HG02571 (cell line): ENCODE measurements around the gene SV2B.
"Not testable (repeated sequence)": the region's sequence is repeated elsewhere in the genome, so short reads cannot be mapped to it uniquely, and the experiment has no call there.

Experiments
- ATAC-seq: cut with Tn5 transposase; IDR thresholded peaks from one replicate; pipeline ENCODE4 v1.9.1; 2021; ENCODE audit warnings: mild to moderate bottlenecking, moderate library complexity; ENCODE audit not compliant: unreplicated experiment

Gene SV2B, protein sequence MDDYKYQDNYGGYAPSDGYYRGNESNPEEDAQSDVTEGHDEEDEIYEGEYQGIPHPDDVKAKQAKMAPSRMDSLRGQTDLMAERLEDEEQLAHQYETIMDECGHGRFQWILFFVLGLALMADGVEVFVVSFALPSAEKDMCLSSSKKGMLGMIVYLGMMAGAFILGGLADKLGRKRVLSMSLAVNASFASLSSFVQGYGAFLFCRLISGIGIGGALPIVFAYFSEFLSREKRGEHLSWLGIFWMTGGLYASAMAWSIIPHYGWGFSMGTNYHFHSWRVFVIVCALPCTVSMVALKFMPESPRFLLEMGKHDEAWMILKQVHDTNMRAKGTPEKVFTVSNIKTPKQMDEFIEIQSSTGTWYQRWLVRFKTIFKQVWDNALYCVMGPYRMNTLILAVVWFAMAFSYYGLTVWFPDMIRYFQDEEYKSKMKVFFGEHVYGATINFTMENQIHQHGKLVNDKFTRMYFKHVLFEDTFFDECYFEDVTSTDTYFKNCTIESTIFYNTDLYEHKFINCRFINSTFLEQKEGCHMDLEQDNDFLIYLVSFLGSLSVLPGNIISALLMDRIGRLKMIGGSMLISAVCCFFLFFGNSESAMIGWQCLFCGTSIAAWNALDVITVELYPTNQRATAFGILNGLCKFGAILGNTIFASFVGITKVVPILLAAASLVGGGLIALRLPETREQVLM

DNA sequence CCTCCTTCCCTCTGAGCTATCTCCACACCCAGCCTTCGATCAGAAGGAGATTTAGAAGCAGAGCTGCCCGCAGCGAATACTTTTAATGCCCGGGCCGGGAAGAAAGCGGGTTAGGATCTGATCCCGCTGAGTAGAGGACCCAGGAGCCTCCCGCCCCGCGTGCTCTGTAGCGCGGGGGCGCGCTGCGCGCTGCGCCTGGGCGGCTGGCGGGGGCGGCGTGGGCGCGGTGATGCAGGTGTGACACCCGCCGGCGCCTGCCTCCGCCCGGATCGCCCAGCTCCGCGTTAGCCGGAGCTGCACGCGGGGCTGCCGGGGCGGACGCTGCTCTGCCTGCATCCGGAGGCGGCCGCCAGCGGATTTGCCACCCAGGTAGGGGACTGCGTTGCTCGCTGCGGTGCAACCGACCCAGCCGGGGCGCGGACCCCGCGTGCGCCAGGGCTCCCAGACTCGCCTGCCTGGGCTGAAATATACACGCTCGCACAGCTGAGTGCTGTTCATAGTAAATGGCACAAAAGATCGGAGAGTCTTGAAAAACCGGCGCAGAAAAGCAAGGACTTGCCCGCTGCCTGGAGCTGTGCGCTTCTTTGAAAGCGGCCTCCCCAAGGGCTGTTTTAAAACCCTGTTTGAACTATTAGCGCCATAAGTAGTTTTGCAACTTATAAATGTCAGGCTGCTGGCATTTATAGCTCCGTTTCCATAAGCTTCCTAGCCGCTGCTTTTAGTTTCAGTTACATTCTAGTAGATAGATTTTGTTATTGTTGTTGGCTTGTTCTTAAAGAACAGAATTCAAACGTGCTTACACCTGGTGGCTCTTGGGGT is at the start of gene SV2B:
SV2B (plus strand) TSS at position 263 of the 819 bp plus-strand sequence. CDS start 126,007 bp downstream, outside the sequence.
- peak; percentile 52 for ATAC-seq

DNA sequence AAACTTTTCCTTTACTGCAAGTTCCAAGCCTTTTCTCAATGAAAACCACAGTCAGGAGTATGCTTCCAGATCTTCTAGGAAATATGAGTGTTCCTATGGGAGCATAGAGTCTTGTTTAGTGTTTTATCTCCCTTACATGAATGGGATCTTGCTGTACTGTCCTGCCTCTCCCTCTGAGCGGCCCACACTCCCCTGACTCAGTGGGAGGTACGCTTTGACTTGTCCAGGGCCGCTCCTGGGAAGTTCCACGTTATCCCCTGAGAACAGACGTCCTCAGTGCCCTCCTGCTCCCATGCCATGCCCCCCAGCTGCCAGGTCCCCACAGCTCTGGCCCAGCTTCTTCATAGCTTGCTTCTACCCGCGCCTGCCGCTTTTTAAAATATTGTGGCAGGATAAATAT is 48.8 kb upstream of the SV2B start:
- no peak for ATAC-seq

DNA sequence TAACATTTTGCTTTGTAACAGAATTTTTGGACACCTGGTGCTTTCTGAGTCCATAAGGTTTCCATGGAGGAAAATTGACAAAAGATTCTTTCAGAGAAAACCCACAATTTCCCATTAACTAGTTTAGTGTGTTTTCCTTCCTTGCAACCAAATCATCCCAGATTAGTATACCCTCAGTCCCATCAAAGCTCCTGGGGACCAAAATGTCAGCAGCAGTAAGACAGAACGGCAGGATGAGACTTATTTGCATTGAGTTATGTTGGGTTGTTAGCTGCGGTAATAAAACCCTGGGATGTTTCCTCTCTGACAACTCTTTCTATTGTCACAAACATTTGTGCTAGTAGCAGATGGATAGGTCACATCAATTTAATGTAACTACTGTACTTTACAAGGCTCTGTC is 45.2 kb upstream of the SV2B start:
- no peak for ATAC-seq

DNA sequence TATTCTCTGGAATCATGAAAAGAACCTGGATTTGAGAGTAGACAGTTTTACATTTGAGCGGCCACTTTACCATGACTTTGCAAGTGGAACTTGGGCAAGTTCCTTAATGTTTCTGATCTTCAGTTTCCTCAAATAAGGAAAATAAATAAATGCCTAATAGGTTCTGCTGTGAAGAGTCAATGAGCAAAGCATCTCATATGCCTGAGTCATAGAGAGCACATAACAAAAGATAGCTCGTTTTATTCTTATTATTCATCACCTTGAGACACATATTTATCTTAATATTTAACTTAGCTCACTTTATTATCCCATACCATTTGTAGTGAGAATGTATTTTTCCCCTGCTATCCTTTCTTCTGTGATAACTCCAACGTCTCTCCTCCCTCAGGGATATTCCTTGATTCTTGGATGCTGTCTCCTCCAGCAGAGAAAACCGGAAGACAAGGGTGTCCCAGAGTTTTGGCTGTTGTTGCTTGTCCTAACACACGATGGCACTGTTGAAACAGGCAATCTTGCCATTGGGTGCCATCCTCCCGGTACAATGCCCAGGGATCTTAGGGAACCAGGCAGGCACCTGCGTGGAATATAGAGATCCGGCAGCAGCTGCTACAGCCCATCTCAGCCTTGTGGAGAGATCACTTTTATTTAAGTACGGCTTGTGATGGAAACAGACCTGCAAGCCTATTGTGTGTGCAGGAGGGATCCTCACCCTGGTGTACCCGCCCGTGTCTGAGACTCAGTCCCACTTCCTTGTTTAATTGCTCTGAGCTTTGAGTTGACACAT is 44.3 kb upstream of the SV2B start:
- no peak for ATAC-seq

DNA sequence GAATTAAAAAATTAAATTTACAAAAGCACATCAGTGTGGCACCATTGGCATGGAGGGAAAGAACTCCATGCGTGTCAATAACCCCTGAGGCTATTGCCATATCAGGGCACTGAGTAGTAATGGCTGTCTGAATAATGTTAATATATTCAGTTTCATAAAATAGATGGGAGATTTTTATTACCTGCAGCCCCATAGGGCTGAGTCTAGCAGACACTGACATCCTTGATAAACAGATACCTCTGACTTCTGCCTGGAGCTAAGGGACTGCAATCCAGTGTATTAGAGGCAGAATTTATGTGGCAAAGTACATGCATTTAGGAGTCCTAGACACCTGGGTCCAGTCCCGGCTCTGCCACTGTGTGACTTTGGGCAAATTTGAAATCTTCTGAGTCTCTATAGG is 38.8 kb upstream of the SV2B start:
- ATAC-seq, result no peak

DNA sequence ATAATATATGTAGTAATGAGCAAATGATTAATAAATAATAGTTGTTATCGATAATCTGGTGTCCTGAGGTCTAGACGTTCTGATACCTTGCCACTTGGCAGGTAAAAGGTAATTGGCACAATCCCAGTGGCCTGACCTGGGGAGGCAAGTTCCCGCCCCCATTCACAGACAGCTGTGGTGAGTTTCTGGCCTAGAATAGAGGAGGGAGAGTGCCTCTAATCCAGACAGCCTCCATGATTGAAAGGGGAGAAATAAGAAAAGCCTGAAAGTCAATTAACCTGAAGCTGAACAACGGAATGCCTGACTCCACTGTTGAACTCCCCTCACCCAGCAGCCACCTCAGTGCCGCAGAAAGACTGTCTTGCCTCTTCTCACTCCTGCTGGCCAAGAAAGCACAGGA is 38.1 kb upstream of the SV2B start:
- ATAC-seq, result no peak

DNA sequence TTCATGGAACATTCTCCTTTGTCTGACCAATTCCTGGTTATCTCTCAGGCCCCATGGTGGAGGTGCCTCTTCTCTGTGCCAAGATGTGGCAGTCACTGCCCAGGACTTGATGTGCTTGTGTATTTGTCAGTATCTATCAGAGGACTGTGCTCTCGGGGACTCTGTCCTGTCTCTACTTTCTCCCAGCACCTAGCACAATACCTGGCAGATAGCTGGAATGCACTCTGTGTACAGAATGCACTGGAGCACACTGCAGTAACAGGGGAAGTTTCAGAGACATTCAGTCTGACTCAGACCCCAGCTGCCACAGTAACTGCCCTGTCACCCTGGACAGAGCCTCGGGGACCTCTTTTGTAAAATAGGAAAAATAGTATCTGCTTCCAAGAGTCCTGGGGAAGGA is 34.6 kb upstream of the SV2B start:
- no peak for ATAC-seq

DNA sequence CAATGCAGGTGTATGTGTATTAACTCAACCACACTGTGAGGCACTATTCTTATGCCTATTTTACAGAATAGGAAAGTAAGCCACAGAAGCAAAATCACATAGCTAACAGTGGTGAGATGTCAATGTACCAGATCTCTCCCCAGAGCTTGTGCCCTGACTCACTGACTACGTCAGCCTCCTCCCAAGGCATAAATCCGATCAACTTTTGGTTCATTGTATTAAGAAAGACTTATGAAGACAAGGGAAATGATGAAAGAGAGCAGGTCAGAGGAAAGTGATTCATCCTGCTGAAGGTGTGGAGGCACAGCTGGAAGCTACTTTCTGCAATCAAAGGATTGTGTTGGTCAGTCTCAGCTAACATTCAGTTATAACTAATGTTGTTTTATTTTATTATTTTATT is 33.0 kb upstream of the SV2B start:
- no peak for ATAC-seq

DNA sequence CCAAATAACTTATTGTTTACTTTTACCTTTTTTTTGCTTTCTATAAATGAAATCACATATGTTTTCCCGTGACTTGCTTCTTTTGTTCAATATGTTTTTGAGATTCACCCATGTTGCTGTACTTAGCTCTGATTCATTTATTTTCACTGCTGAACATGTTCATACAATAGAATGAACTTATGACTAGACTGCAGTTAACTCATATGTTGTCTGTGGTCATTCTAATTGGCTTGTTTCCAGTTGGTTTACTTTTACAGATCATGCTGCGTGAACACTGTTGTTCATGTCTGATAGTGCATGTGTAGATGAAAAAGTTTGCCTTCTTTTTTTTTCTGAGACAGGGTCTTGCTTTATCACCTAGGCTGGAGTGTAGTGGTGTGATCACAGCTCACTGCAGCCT is 31.6 kb upstream of the SV2B start:
- no peak for ATAC-seq

DNA sequence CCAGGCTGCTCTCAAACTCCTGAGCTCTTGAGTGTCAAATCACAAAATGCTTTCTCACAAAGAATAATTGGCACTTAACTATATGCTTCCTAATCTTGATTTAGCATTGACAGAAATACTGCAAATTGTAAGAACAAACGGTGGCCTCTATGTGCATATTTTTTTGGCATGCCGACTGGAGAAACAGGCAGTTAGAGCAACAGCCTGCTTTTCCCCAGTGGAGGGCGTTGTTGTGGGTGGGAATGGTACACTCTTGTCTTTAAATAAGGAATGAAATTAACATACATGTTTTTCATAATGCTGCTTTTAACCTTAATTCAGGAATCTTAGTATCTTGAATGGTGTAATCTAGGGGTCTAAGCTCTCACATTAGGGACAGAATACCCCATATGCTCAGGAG is 31.1 kb upstream of the SV2B start:
- no peak for ATAC-seq

DNA sequence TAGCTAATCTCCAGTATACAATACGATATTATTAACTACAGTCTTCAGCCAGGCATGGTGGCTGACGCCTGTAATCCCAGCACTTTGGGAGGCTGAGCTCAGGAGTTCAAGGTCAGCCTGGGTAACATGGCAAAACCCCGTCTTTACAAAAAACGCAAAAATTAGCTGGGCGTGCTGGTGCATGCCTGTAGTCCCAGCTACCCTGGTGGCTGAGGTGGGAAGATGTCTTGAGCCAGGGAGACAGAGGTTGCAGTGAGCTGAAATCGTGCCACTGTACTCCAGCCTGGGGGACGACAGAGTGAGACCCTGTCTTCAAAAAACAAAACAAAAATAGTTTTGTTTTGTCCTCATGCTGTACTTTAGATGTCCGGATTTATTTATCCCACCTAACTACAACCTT is 29.2 kb upstream of the SV2B start:
- ATAC-seq, result no peak

DNA sequence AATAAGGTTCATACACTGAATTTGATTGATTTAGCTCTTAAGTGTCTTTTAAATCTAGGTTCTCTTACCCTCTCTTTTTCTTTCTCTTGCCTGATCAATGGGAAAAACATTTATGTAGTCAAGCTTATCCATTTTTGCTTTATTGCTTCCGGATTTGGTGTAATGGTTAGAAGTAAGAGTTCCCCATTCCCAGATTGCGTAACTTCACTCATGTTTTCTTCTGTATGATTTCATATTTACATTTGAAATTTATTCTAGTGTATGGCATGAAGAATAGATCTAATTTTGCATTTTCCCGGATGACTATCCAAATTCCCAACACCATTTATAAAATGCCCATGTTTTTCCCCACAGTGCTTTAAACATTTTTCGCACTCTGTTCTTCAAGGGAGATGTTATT is 27.9 kb upstream of the SV2B start:
- ATAC-seq, result no peak

DNA sequence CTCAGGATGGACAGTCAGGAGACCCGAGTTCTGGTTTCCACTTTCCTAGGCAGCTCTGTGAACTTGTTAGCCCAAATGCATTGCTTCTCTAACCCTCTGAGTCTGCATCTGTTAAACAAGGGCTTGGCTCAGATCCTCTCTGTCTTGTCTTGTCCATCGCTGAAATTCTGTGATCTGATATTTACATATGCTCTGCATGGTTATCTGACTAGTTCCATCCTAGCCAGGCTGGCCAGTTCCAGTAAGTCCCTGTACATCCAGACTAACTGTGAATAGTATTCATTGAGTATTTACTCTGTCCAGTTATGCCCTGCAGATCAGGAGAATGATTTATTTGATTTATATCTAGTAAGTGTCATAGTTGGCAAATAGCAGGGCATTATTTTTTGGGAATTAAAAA is 27.0 kb upstream of the SV2B start:
- no peak for ATAC-seq

DNA sequence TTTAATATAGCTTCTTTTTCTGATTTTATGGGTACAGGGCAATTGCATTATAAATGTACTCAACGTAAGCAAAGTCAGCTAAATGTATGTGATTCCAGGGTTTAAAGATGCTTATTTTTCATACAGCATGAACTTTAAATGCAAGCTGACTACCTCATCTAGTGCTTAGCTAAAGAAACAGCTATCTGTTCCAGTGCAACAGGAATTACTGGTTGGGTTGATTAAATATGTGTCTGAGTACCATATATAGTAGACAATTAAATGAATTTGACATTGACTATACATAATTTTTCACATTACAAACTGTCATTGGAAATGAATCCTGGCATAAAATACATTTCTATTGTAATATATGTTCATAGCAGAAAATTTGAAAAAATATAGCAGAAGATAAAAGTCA is 26.3 kb upstream of the SV2B start:
- no peak for ATAC-seq

DNA sequence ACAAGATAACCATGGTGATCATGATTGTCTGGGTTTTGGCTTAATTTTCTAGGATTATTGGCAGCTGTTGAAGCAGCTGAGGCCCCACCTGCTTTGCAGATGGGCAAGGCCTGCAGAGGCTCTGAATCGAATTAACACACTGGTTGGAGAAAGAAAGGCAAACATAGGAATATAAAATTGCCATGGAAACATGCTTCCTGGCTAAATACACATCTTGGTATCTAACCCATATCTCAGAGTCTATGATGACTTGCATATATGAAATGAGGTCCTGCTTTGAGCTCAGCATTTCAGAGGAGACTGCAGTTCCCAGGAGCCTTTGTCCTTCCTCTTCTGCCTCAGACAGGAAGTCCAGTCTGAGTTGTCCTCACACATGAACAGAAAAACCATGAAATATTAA is 24.3 kb upstream of the SV2B start:
- ATAC-seq, result no peak

DNA sequence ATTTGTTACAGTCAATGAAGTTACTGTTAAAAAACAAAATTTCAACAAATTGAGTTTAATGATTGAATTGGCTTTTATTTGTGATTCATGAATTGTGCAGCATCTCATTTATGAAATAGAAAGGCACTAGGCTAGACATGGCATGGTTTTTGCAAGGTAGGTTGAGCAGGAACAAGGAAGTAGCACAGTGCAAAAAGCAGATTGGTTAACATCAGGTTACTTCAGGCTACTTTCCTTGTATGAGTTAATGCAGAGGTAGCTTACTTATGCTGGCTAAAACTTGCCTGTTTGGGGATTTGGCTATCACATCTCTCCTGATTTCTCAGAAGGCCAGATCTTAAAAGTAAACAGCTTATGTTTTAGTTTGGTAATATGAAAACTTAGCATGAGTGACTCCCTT is 23.0 kb upstream of the SV2B start:
- ATAC-seq, result no peak

DNA sequence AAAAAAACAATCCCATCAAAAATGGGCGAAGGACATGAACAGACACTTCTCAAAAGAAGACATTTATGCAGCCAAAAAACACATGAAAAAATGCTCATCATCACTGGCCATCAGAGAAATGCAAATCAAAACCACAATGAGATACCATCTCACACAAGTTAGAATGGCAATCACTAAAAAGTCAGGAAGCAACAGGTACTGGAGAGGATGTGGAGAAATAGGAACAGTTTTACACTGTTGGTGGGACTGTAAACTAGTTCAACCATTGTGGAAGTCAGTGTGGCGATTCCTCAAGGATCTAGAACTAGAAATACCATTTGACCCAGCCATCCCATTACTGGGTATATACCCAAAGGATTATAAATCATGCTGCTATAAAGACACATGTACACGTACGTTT is 6.2 kb upstream of the SV2B start:
- not testable (repeated sequence) for ATAC-seq

DNA sequence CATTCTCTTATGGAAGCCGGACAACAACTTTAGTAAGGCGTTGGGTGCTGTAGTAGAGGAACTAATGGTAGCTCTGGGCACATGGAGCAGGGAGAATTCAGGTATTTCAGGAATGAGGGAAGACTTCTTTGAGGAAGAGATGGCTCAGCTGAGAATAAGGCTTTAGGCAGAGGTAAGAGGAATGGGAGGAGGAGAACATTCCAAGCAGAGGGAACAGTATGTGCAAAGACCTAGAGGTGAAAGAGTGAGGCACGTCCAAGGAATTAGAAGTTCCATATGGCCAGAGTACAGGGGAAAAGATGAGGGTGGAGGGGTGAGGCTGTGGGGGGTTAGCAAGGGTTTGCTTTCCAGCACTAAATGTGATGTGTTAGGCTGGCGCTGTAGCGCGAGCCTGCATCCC is 1.6 kb upstream of the SV2B start:
- ATAC-seq, result no peak

DNA sequence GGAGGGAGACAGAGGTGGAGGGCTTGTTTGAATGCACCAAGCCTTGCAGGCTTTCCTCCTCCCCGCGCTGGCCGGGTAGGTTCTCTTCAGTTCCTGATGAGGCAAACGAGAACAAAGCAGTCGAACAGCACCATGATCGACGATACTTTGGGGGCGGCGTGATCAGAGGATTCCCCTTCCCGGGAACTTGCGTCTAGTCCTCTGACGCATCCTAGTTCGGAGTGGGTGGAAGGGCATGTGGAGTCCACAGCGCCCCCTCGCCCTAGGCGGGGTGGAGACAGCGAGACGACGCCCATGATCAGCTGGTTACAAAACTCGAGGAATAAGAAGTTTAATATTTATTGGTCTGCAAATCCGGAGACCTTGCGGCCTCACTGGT is 452 bp upstream of the SV2B start:
- ATAC-seq, result peak; percentile 26

DNA sequence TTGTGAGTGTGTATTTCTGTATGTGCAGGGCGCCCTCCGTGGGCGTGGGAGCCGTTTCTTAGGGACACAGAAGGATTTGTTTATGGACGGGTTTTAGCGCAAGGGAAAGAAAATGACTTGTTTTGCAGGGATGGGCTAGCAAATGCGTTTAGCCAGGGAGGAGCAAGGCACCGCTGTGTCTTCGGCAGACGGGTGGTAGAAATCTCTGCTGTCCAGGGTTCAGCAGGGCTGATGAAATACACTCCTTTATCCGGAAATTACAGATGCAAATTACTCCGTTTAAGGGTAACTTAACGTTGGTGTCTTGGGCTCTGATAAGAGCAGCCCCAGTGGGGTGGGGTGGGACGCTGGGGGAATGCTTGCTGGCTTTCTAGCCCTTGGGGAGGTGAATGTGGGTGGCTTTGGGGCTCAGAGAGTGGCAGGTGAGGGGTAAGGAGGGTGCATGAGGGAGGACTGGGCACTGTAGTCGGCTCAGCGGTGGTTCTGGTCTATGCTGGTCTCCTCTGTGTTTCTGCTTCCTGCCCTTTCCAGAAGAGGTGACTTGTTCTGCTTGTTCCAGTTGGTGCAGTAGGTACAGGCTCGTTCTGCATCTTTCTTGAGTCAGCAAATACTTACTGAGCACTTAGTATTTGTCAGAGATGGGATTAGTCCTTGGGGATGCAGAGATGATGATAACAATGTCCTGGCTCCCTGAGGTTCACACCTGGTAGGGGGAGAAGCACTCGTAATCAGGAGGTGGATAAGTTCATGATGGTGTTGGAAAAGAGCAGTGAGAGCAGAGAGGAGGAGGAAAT is 954 bp downstream of the SV2B start:
- peak; percentile 15 for ATAC-seq
